NT2/D1 (cell line): ENCODE measurements around the gene LPGAT1.

Source experiments
- SUZ12 ChIP-seq: IDR thresholded peaks from 2 replicates; pipeline ENCODE4 v1.6.1; 2011; ENCODE audit not compliant: insufficient read length, insufficient read depth; ENCODE audit errors: extremely low read depth
- YY1 ChIP-seq: IDR thresholded peaks from 2 replicates; pipeline ENCODE4 v1.6.1; 2011; ENCODE audit not compliant: insufficient read length, insufficient read depth
- ZNF274 ChIP-seq: IDR thresholded peaks from 2 replicates; pipeline ENCODE4 v1.6.1; 2011; ENCODE audit warnings: mild to moderate bottlenecking, low read depth, low read length

DNA sequence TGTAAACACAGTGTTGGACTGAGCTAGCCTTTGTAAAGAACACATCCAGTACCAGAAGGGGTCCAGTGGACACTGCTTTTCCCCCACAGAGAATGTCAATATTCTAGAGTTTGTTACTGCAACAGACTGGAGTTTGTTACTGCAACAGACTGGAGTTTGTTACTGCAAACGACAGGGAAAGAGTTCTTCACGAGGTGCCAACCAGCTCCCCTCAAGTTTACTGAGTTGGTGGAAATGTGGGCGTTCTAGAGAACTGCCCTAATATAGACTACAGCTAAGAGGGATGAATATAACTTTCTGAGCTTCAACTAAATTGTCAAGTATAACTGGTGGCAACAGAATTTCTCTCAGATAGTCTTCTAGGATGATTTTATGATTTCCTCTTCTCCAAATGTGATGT lies 81.3 kb downstream of the LPGAT1 start:
- no peak for TF ChIP-seq YY1
- TF ChIP-seq ZNF274, result no peak
- TF ChIP-seq SUZ12, result no peak
